Measurements from ENCODE around the gene CEND1. TPM values are rescaled to one million over a fixed set of nuclear protein-coding genes. Genes with fewer than 3 reads are reported as not detected.

CEND1 gene
- total and polyA plus RNA-seq, 2 of the 13 experiments (the other 11 are each of a cell fraction or from before 2014, with no cell fraction given) = not detected

- TF ChIP-seq AKNA (CRISPR knock-in tag; IDR thresholded peaks at IDR 0.05; ENCODE audit: borderline replicate concordance) = no peak
- peak; percentile 70; the same call in 1 of the 2 replicates for TF ChIP-seq SRF (IDR thresholded peaks at IDR 0.05; ENCODE audit: low read depth, low read length)
- TF ChIP-seq RBFOX2 (IDR thresholded peaks at IDR 0.05; ENCODE audit: low read depth, low read length) = peak; percentile 69
- no peak; the same call in 1 of the 2 replicates for TF ChIP-seq ZGPAT (CRISPR knock-in tag; IDR thresholded peaks at IDR 0.05)
- TF ChIP-seq TAF15 (IDR thresholded peaks at IDR 0.05; ENCODE audit: low read depth, low read length, poor library complexity, severe bottlenecking) = no peak
- peak; percentile 85; the same call in 1 of the 2 replicates for TF ChIP-seq SIN3A (IDR thresholded peaks at IDR 0.05; ENCODE audit: borderline replicate concordance, low read depth, low read length)
- peak; percentile 74 for TF ChIP-seq RFX1 (IDR thresholded peaks at IDR 0.05)
- TF ChIP-seq TGIF2 (CRISPR knock-in tag; IDR thresholded peaks at IDR 0.05) = peak; percentile 25; the same call in 1 of the 2 replicates
- TF ChIP-seq ZNF550 (CRISPR knock-in tag; IDR thresholded peaks at IDR 0.05; ENCODE audit: borderline replicate concordance) = no peak
- TF ChIP-seq ZNF225 (CRISPR knock-in tag; IDR thresholded peaks at IDR 0.05) = no peak; the same call in 1 of the 2 replicates
- 0 out of 2 replicates have a peak, but pooled peaks have one; percentile 35 for TF ChIP-seq ZNF44 (CRISPR knock-in tag; IDR thresholded peaks at IDR 0.05)
- no peak for TF ChIP-seq TBX3 (IDR thresholded peaks at IDR 0.05; ENCODE audit: borderline replicate concordance)
- peak; percentile 83 for TF ChIP-seq ZSCAN25 (CRISPR knock-in tag; IDR thresholded peaks at IDR 0.05)
- no peak for TF ChIP-seq ZNF264 (CRISPR knock-in tag; IDR thresholded peaks at IDR 0.05)
- no peak; the same call in 1 of the 2 replicates for TF ChIP-seq ATF2 (CRISPR knock-in tag; IDR thresholded peaks at IDR 0.05)
- no peak; the same call in 1 of the 2 replicates for TF ChIP-seq ZNF790 (CRISPR knock-in tag; IDR thresholded peaks at IDR 0.05; ENCODE audit: borderline replicate concordance)
- no peak for TF ChIP-seq ZNF574 (CRISPR knock-in tag; IDR thresholded peaks at IDR 0.05)
- TF ChIP-seq MXD1 (CRISPR knock-in tag; IDR thresholded peaks at IDR 0.05) = peak; percentile 73; the same call in 1 of the 2 replicates
These were observed 7.6 kb upstream of the CEND1 start (continued) for GRCh38 chr11:797296-798092.

All from HepG2 (cell line).